HFF-Myc (cell line): ENCODE measurements around the gene FARP2.

Experiments used
- DNase-seq: peaks from one replicate; pipeline ENCODE4 v3.0.0-alpha.2; 2011; ENCODE audit warnings: low read depth; ENCODE audit errors: extremely low read depth
- H3K4me3 ChIP-seq: replicated peaks from 2 replicates; pipeline ENCODE4 v1.5.1; 2011; ENCODE audit warnings: low read depth, mild to moderate bottlenecking, control low read depth, low read length
- CTCF ChIP-seq: IDR thresholded peaks from 2 replicates; pipeline ENCODE4 v1.5.1; 2012; ENCODE audit warnings: mild to moderate bottlenecking, low read depth, low read length, control low read depth; ENCODE audit errors: missing control alignments

The FARP2 gene

GRCh38 chr2:241482126-241482955, 126.3 kb downstream of the FARP2 start:
- no peak for DNase-seq
- no peak for TF ChIP-seq CTCF
- H3K4me3 ChIP-seq: no peak overlapping the region

GRCh38 chr2:241483305-241483704, 127.2 kb downstream of the FARP2 start:
- no peak for DNase-seq
- no peak for TF ChIP-seq CTCF
- no peak overlapping the region for H3K4me3 ChIP-seq

- no peak for TF ChIP-seq CTCF
- DNase-seq: no peak
Measured at GRCh38 chr2:241485172-241485911, 129.3 kb downstream of the FARP2 start.

GRCh38 chr2:241489088-241489487, 133.0 kb downstream of the FARP2 start:
- no peak for DNase-seq
- no peak for TF ChIP-seq CTCF
- no peak overlapping the region for H3K4me3 ChIP-seq

More at GRCh38 chr2:241485172-241485911, 129.3 kb downstream of the FARP2 start:
- no peak overlapping the region for H3K4me3 ChIP-seq

- no peak overlapping the region for H3K4me3 ChIP-seq
- TF ChIP-seq CTCF: no peak
- DNase-seq: no peak
Measured at GRCh38 chr2:241489733-241490680, 133.9 kb downstream of the FARP2 start.

GRCh38 chr2:241490825-241491506, 134.9 kb downstream of the FARP2 start:
- TF ChIP-seq CTCF: no peak
- no peak for DNase-seq
- no peak overlapping the region for H3K4me3 ChIP-seq
